OCI-LY7 (cell line): ENCODE results near the gene BTBD2. TPM values are rescaled to one million over a fixed set of nuclear protein-coding genes. Genes with fewer than 3 reads are reported as not detected.

Experiments used
- BruUV-seq: library from RNA; stranded (reverse); fragments of 400-500 nt; replicated peaks from 2 replicates; lab custom pipeline; 2021; lab: Mats Ljungman, UMichigan
- CTCF ChIA-PET: fragments of 300-600 bp; sonication (Branson Sonifier 250); formaldehyde crosslinking; loops from one replicate; lab custom pipeline; 2022; ENCODE audit warnings: antibody characterized with exemption; ENCODE audit not compliant: unreplicated experiment; lab: Charles Lee
- POLR2A ChIA-PET: fragments of 300-600 bp; sonication (Branson Sonifier 250); formaldehyde crosslinking; loops from one replicate; lab custom pipeline; 2022; ENCODE audit warnings: antibody characterized with exemption; lab: Charles Lee
- DNase-seq: peaks from one replicate; pipeline ENCODE4 v3.0.0-alpha.2; 2015; ENCODE audit warnings: low spot score
- H2AFZ ChIP-seq: fragments of 200-600 bp; sonication (generic), shearing (Covaris generic); 2 replicates; pipeline ENCODE4 v1.6.1; 2014; ENCODE audit warnings: mild to moderate bottlenecking, antibody characterized with exemption, low read length, moderate library complexity
- H3K27ac ChIP-seq: fragments of 200-600 bp; sonication (generic); 2 replicates; pipeline ENCODE4 v1.5.1; 2014; ENCODE audit warnings: mixed run types, low read depth, mild to moderate bottlenecking, moderate library complexity, low read length, inconsistent platforms; ENCODE audit not compliant: poor library complexity, severe bottlenecking
- H3K36me3 ChIP-seq: fragments of 200-600 bp; sonication (generic); 2 replicates; pipeline ENCODE4 v1.6.1; 2014; ENCODE audit warnings: mild to moderate bottlenecking, antibody characterized with exemption, low read length, moderate library complexity, mixed read lengths; ENCODE audit not compliant: insufficient read depth
- H3K4me1 ChIP-seq: fragments of 200-600 bp; sonication (generic); 2 replicates; pipeline ENCODE4 v1.5.1; 2014; ENCODE audit warnings: mild to moderate bottlenecking, low read length; ENCODE audit not compliant: insufficient read depth, poor library complexity, severe bottlenecking
- H3K4me2 ChIP-seq: fragments of 200-600 bp; sonication (generic); 2 replicates; pipeline ENCODE4 v1.6.1; 2014; ENCODE audit warnings: mild to moderate bottlenecking, low read length
- H3K4me3 ChIP-seq: fragments of 200-600 bp; sonication (generic); 2 replicates; pipeline ENCODE4 v1.5.1; 2014; ENCODE audit warnings: mild to moderate bottlenecking, low read depth, low read length; ENCODE audit not compliant: poor library complexity, severe bottlenecking
- H3K79me2 ChIP-seq: fragments of 200-600 bp; sonication (generic); 2 replicates; pipeline ENCODE4 v1.6.1; 2016; ENCODE audit warnings: low read depth, mild to moderate bottlenecking, low read length, moderate library complexity, mixed read lengths; ENCODE audit not compliant: insufficient read depth
- H3K9me2 ChIP-seq: fragments of 200-600 bp; sonication (generic); 2 replicates; pipeline ENCODE4 v1.6.1; 2016; ENCODE audit warnings: mild to moderate bottlenecking, low read length, mixed read lengths; ENCODE audit not compliant: insufficient read depth
- H3K9me3 ChIP-seq: fragments of 200-600 bp; sonication (generic); 2 replicates; pipeline ENCODE4 v1.6.1; 2014; ENCODE audit warnings: mild to moderate bottlenecking, mixed run types, low read length, mixed read lengths
- H4K20me1 ChIP-seq: fragments of 200-600 bp; sonication (generic); 2 replicates; pipeline ENCODE4 v1.6.1; 2014; ENCODE audit warnings: mild to moderate bottlenecking, antibody characterized with exemption, low read length, moderate library complexity, mixed read lengths; ENCODE audit not compliant: insufficient read depth
- EZH2phosphoT487 ChIP-seq: fragments of 200-600 bp; sonication (generic); IDR thresholded peaks from 2 replicates; pipeline ENCODE4 v1.6.1; 2018; ENCODE audit warnings: low read depth, borderline replicate concordance, mild to moderate bottlenecking, mixed run types, antibody characterized with exemption, low read length, moderate library complexity, mixed read lengths
- intact Hi-C: fragments of 100-400 bp; cut with micrococcal nuclease; formaldehyde crosslinking; loops from one replicate; pipeline ENCODE4 v1.10.0; 2022; ENCODE audit not compliant: unreplicated experiment
- total RNA-seq, 2 experiments: library from RNA; depleted of rRNA in 1 of 2; stranded (reverse); fragments of >200 nt in 1 of 2; shearing (Covaris generic) in 1 of 2; gene quantifications; 2 replicates each; pipeline ENCODE4 v1.2.3, GENCODE V29; 2014 to 2022
- TF ChIP-seq, protein P1 (sequence below): fragments of 200-600 bp; sonication (generic); conservative IDR thresholded peaks from 2 replicates; pipeline ENCODE4 v1.5.1; 2014; ENCODE audit warnings: mild to moderate bottlenecking, antibody characterized with exemption, low read length, moderate library complexity, mixed read lengths

Gene BTBD2
- total RNA-seq, 2 experiments from 2014 or later, result 53.9 to 91.6 TPM

DNA sequence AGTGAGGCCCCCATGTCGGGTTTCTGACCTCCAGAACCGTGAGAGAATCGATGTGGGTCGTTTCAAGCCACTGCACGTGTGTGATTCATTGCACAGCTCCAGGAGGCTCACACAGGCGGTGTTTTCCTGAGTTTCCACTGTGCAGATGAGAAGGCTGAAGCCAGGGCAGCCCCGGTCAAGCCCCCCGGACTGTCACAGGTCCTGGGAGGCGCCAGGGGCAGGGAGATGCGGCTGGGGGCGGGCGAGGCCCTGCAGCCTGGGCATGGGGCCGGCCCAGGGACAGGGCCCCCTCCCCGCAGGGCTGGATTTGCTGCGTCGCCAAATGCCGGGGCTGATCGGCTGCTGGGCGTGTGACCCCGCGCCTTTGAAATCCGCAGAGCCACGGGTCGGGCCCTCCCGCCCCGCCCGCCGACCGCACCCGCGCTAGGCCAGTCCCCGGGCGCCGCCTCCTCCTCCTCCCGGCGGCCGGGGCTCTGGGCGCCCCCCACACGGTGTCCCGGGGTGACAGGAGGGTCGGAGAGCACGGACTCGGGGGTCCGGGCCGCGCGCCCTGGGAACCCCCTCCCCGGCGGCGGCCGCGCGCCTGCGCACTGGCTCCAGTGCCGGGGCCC lies 45.5 kb upstream of the BTBD2 start:
- H3K4me3 ChIP-seq, result peak overlapping the region; percentile 80
- BruUV-seq, result TSS peak; percentile 84
- peak overlapping the region; percentile 96 for H3K4me2 ChIP-seq
- H3K27ac ChIP-seq, result peak overlapping the region; percentile 73
- ChIA-PET CTCF (no interaction called here), POLR2A (interaction anchor here (1.0 kb wide), 1 partner anchor 19 kb away, joined by 3 read pairs; no protein-coding TSS in a partner anchor)
- no peak for DNase-seq
- H3K9me2 ChIP-seq, result no peaks in the 10 kb centered on the region
- H3K36me3 ChIP-seq, result no peaks in the 10 kb centered on the region
- intact Hi-C loops, result loop anchor here (2.0 kb wide), 1 partner anchor 24 kb away; no protein-coding TSS in a partner anchor
- peaks cover 72% of the 10 kb centered on the region for H3K4me1 ChIP-seq
- H3K79me2 ChIP-seq, result no peaks in the 10 kb centered on the region; the same call in 1 of the 2 replicates
- H3K9me3 ChIP-seq, result no peaks in the 10 kb centered on the region
- TF ChIP-seq, protein P1, sequence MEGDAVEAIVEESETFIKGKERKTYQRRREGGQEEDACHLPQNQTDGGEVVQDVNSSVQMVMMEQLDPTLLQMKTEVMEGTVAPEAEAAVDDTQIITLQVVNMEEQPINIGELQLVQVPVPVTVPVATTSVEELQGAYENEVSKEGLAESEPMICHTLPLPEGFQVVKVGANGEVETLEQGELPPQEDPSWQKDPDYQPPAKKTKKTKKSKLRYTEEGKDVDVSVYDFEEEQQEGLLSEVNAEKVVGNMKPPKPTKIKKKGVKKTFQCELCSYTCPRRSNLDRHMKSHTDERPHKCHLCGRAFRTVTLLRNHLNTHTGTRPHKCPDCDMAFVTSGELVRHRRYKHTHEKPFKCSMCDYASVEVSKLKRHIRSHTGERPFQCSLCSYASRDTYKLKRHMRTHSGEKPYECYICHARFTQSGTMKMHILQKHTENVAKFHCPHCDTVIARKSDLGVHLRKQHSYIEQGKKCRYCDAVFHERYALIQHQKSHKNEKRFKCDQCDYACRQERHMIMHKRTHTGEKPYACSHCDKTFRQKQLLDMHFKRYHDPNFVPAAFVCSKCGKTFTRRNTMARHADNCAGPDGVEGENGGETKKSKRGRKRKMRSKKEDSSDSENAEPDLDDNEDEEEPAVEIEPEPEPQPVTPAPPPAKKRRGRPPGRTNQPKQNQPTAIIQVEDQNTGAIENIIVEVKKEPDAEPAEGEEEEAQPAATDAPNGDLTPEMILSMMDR, result no peak
- no peak for TF ChIP-seq EZH2phosphoT487
- H4K20me1 ChIP-seq, result no peaks in the 10 kb centered on the region
- peak overlapping the region; percentile 11; the same call in 1 of the 2 replicates for H2AFZ ChIP-seq

DNA sequence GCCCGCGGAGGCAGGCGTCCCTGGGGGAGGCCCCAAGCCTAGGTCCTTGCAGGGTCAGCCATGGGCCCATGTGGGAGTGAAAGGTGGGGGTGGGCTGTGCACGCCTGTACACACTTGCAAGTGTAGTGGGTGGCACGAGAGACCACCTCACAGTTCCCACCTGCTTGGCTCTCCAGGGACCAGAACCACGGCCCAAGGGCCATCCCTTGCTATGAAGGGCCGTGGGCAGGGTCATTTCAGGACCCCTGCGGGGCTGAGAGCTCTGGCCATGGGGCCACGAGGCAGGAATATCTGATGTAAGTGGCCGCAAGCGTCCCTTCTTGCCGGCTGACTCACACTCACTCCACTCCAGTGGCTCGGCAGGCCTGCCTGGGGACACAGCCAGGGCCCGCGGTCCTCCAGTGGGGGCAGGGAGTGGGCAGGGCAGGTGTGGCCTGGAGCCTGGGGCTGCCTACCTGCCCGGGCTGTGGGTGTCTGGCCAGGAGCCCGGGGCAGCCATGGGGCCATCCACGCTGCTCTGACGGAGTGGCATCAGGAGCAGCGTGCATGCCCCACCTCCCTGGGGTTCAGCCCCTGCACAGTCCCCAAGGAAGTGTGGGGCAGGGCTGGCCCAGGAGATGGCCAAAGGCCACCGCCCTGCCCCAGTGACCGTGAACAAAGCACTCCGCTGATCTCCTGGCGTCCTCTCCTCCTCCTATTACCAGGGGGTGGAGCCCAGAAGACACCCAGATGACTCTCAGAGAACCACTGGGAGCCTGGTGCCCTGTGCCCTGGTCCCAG lies 44.1 kb upstream of the BTBD2 start:
- BruUV-seq, result no TSS peak
- TF ChIP-seq, protein P1, result no peak
- no peak for TF ChIP-seq EZH2phosphoT487

More for the DNA sequence above, 44.1 kb upstream of the BTBD2 start:
- DNase-seq, result no peak
- peak overlapping the region; percentile 80 for H3K4me3 ChIP-seq
- H3K79me2 ChIP-seq, result no peaks in the 10 kb centered on the region; the same call in 1 of the 2 replicates
- peak overlapping the region; percentile 96 for H3K4me2 ChIP-seq
- no peak overlapping the region for H2AFZ ChIP-seq
- H3K27ac ChIP-seq, result peak overlapping the region; percentile 73
- H3K9me2 ChIP-seq, result no peaks in the 10 kb centered on the region
- CTCF ChIA-PET, result no interaction called here
- H4K20me1 ChIP-seq, result no peaks in the 10 kb centered on the region
- intact Hi-C loops, result loop anchor here (2.0 kb wide), 1 partner anchor 25 kb away; no protein-coding TSS in a partner anchor
- H3K9me3 ChIP-seq, result no peaks in the 10 kb centered on the region
- peaks cover 84% of the 10 kb centered on the region for H3K4me1 ChIP-seq
- H3K36me3 ChIP-seq, result no peaks in the 10 kb centered on the region
- POLR2A ChIA-PET, result interaction anchor here (0.6 kb wide), 1 partner anchor 35 kb away, joined by 7 read pairs; no protein-coding TSS in a partner anchor
